GM23248 (cell line): ENCODE data around the gene IGSF3. TPM values are rescaled to one million over a fixed set of nuclear protein-coding genes. Genes with fewer than 3 reads are reported as not detected.
A peak's percentile ranks its signal among the peaks of the same experiment; 100 is the strongest.

Experiments used
- DNase-seq: peaks from one replicate; pipeline ENCODE4 v3.0.0-alpha.2; 2015
- H2AFZ ChIP-seq: fragments of 200-600 bp; sonication (generic); 2 replicates; pipeline ENCODE4 v1.6.1; 2016; ENCODE audit warnings: antibody characterized with exemption
- H3F3A ChIP-seq: fragments of 200-600 bp; sonication (generic); 2 replicates; pipeline ENCODE4 v1.6.1; 2016; ENCODE audit warnings: mild to moderate bottlenecking, antibody characterized with exemption, mixed run types; ENCODE audit not compliant: insufficient read depth
- H3K27ac ChIP-seq: fragments of 200-600 bp; sonication (generic); 2 replicates; pipeline ENCODE4 v1.5.1; 2016; ENCODE audit warnings: mild to moderate bottlenecking
- H3K27me3 ChIP-seq: fragments of 200-600 bp; sonication (generic); replicated peaks from 2 replicates; pipeline ENCODE4 v1.6.1; 2016; ENCODE audit warnings: mild to moderate bottlenecking; ENCODE audit not compliant: insufficient read depth
- H3K36me3 ChIP-seq: fragments of 200-600 bp; sonication (generic); 2 replicates; pipeline ENCODE4 v1.6.1; 2016; ENCODE audit warnings: low read depth, mild to moderate bottlenecking
- H3K4me1 ChIP-seq: fragments of 200-600 bp; sonication (generic); 2 replicates; pipeline ENCODE4 v1.6.1; 2016; ENCODE audit warnings: mild to moderate bottlenecking; ENCODE audit not compliant: insufficient read depth
- H3K4me2 ChIP-seq: fragments of 200-600 bp; sonication (generic); one replicate; pipeline ENCODE4 v1.6.1; 2016; ENCODE audit warnings: mild to moderate bottlenecking; ENCODE audit not compliant: unreplicated experiment
- H3K4me3 ChIP-seq: fragments of 200-600 bp; sonication (generic); 2 replicates; pipeline ENCODE4 v1.5.1; 2016; ENCODE audit warnings: mild to moderate bottlenecking
- H3K79me2 ChIP-seq: fragments of 200-600 bp; sonication (generic); 2 replicates; pipeline ENCODE4 v1.6.1; 2016; ENCODE audit warnings: mild to moderate bottlenecking; ENCODE audit not compliant: insufficient read depth
- H3K9ac ChIP-seq: fragments of 200-600 bp; sonication (generic); 2 replicates; pipeline ENCODE4 v1.6.1; 2016; ENCODE audit warnings: mild to moderate bottlenecking
- H3K9me2 ChIP-seq: fragments of 200-600 bp; sonication (generic); 2 replicates; pipeline ENCODE4 v1.6.1; 2016; ENCODE audit warnings: mixed run types, mild to moderate bottlenecking, moderate library complexity; ENCODE audit not compliant: insufficient read depth
- H3K9me3 ChIP-seq: fragments of 200-600 bp; sonication (generic); one replicate; pipeline ENCODE4 v1.6.1; 2017; ENCODE audit warnings: low read depth
- H4K20me1 ChIP-seq: fragments of 200-600 bp; sonication (generic); 2 replicates; pipeline ENCODE4 v1.6.0; 2016; ENCODE audit not compliant: insufficient read depth
- EZH2 ChIP-seq: fragments of 200-600 bp; sonication (generic); IDR thresholded peaks from 2 replicates; pipeline ENCODE4 v1.6.1; 2018; ENCODE audit warnings: antibody characterized with exemption, mild to moderate bottlenecking; ENCODE audit not compliant: insufficient read depth, poor library complexity, severe bottlenecking
- EZH2phosphoT487 ChIP-seq: fragments of 200-600 bp; sonication (generic); IDR thresholded peaks from 2 replicates; pipeline ENCODE4 v1.6.1; 2018; ENCODE audit warnings: antibody characterized with exemption, moderate library complexity, mild to moderate bottlenecking, low read depth; ENCODE audit not compliant: insufficient read depth
- WGBS, 2 experiments: methylation state at CpG; one replicate each; pipeline ENCODE4 v1.1.6; 2015 to 2017; ENCODE audit warnings: low lambda C conversion rate in 2 of 2, low coverage in 1 of 2; ENCODE audit errors: missing lambda C conversion rate in 2 of 2; 5-methylcytosine and 5-hydroxymethylcytosine counted together
- in situ Hi-C: fragments of 300-500 bp; cut with MboI; formaldehyde crosslinking; loops from 2 replicates; pipeline ENCODE4 v1.15.0; 2020
- polyA plus RNA-seq: library from polyadenylated mRNA; unstranded; fragments of >200 nt; fragmentation: Nextera tagmentation; extraction: Ambion mirVana; gene quantifications from 2 replicates; pipeline ENCODE4 v1.2.1, GENCODE V29; 2016
- total RNA-seq: library from RNA; depleted of rRNA; stranded (reverse); fragments of >200 nt; shearing (Covaris generic); gene quantifications from 2 replicates; pipeline ENCODE4 v1.2.3, GENCODE V29; 2014

IGSF3 gene
- total and polyA plus RNA-seq, 2 experiments from 2014 or later: 0.08 to 0.22 TPM

- Histone ChIP-seq H3K9me3 (no peaks in the 10 kb centered on the region), H2AFZ (peak overlapping the region; percentile 66), H3K9me2 (no peaks in the 10 kb centered on the region), H3K4me1 (peaks cover 17% of the 10 kb centered on the region), H3K27ac (peak overlapping the region; percentile 95), H4K20me1 (no peaks in the 10 kb centered on the region), H3K4me2 (peak overlapping the region; percentile 82), H3K9ac (peak overlapping the region; percentile 76), H3F3A (peaks cover 15% of the 10 kb centered on the region), H3K27me3 (no peaks in the 10 kb centered on the region), H3K79me2 (peaks cover 27% of the 10 kb centered on the region), H3K36me3 (no peaks in the 10 kb centered on the region), H3K4me3 (peak overlapping the region; percentile 52)
- TF ChIP-seq EZH2phosphoT487 (no peak), EZH2 (no peak)
- peak; percentile 99 for DNase-seq
- 5% methylated on average over 6 of the region's 6 CpGs for WGBS, 2 experiments
- in situ Hi-C loops: no loop called here
Observed at GRCh38 chr1:116556289-116557006, 111.1 kb downstream of the IGSF3 start.

GRCh38 chr1:116554924-116555323 is 112.6 kb downstream of the IGSF3 start:
- no peak overlapping the region for H3K4me3 ChIP-seq
- no peaks in the 10 kb centered on the region for H3K27me3 ChIP-seq
- no peaks in the 10 kb centered on the region for H3K9me2 ChIP-seq
- no peak overlapping the region for H3K4me2 ChIP-seq
- TF ChIP-seq EZH2phosphoT487 (no peak), EZH2 (no peak)
- 93 to 100% methylated on average over 2 of the region's 2 CpGs for WGBS, 2 experiments
- H2AFZ ChIP-seq: no peak overlapping the region
- peaks cover 15% of the 10 kb centered on the region for H3F3A ChIP-seq
- in situ Hi-C loops: no loop called here
- peaks cover 26% of the 10 kb centered on the region for H3K79me2 ChIP-seq
- no peak overlapping the region for H3K27ac ChIP-seq
- H3K36me3 ChIP-seq: no peaks in the 10 kb centered on the region
- no peak overlapping the region for H3K9ac ChIP-seq
- DNase-seq: no peak
- H4K20me1 ChIP-seq: no peaks in the 10 kb centered on the region
- no peaks in the 10 kb centered on the region for H3K9me3 ChIP-seq
- H3K4me1 ChIP-seq: peaks cover 17% of the 10 kb centered on the region

- Histone ChIP-seq H3K27me3 (no peaks in the 10 kb centered on the region), H2AFZ (no peak overlapping the region), H3K27ac (no peak overlapping the region), H3K4me2 (no peak overlapping the region), H3K4me3 (no peak overlapping the region), H3K9me3 (no peaks in the 10 kb centered on the region), H3K9me2 (no peaks in the 10 kb centered on the region), H3K36me3 (no peaks in the 10 kb centered on the region), H3F3A (peaks cover 15% of the 10 kb centered on the region), H4K20me1 (no peaks in the 10 kb centered on the region), H3K4me1 (peaks cover 17% of the 10 kb centered on the region), H3K9ac (no peak overlapping the region), H3K79me2 (peaks cover 38% of the 10 kb centered on the region)
- in situ Hi-C loops: no loop called here
- DNase-seq: no peak
- 100% methylated on average over 1 of the region's 1 CpG for whole genome bisulfite sequencing, 2 experiments
- TF ChIP-seq EZH2 (no peak), EZH2phosphoT487 (no peak)
Observed at GRCh38 chr1:116553386-116554115, 114.0 kb downstream of the IGSF3 start.

GRCh38 chr1:116546354-116546977 is 121.1 kb downstream of the IGSF3 start:
- Histone ChIP-seq H3K79me2 (peaks cover 17% of the 10 kb centered on the region; the same call in 1 of the 2 replicates), H3K36me3 (no peaks in the 10 kb centered on the region), H3K4me3 (no peak overlapping the region), H3K4me2 (no peak overlapping the region), H3K27me3 (no peaks in the 10 kb centered on the region), H2AFZ (no peak overlapping the region), H4K20me1 (no peaks in the 10 kb centered on the region), H3K9me2 (no peaks in the 10 kb centered on the region), H3K27ac (no peak overlapping the region), H3F3A (no peaks in the 10 kb centered on the region), H3K9me3 (no peaks in the 10 kb centered on the region), H3K4me1 (no peaks in the 10 kb centered on the region), H3K9ac (no peak overlapping the region)
- WGBS, 2 experiments: 96% methylated on average over 4 of the region's 4 CpGs
- no peak for DNase-seq
- TF ChIP-seq EZH2: no peak
- TF ChIP-seq EZH2phosphoT487: no peak
- in situ Hi-C loops: no loop called here
